ENCODE results near the gene MLXIPL. TPM values are rescaled to one million over a fixed set of nuclear protein-coding genes. Genes with fewer than 3 reads are reported as not detected.

Gene MLXIPL
- total and polyA plus RNA-seq, 2 of the 8 experiments (the other 6 are each of a cell fraction or from before 2014, with no cell fraction given) = 9.4 to 10.6 TPM

GRCh38 chr7:73569042-73569608 is 55.2 kb downstream of the MLXIPL start:
- Histone ChIP-seq H3K14ac (ENCODE audit: insufficient read length) (no peak overlapping the region), H3K79me2 (ENCODE audit: control insufficient read depth in 1 of 2, insufficient read depth in 2 of 2, low read length in 2 of 2) (no peaks in the 10 kb centered on the region), H2BK120ac (replicated peaks; ENCODE audit: low read depth, low read length) (no peak overlapping the region), H4K20me1 (replicated peaks in 1 of 2; ENCODE audit: control insufficient read depth in 1 of 2, insufficient read depth in 2 of 2, low read length in 2 of 2) (peaks cover 0 to 9% of the 10 kb centered on the region in 2 experiments), H3K18ac (ENCODE audit: extremely low read depth, low read length) (no peak overlapping the region), H3K4ac (replicated peaks; ENCODE audit: insufficient read length, low read depth, low read length) (no peak overlapping the region), H3K27ac (ENCODE audit: low read depth, low read length) (no peak overlapping the region), H2AFZ (ENCODE audit: low read length) (no peak overlapping the region), H4K5ac (ENCODE audit: insufficient read length, low read depth, low read length) (no peak overlapping the region), H3K4me2 (ENCODE audit: insufficient read depth in 1 of 2, low read depth in 2 of 2, low read length in 2 of 2) (no peak overlapping the region), H3K4me1 (replicated peaks in 1 of 4; ENCODE audit: control insufficient read depth in 3 of 4, insufficient read depth in 4 of 4, low read length in 3 of 4) (peaks cover 0 to 2% (median under 1%) of the 10 kb centered on the region in 4 experiments; a peak in 3 of 7 replicates), H2BK20ac (ENCODE audit: low read length) (no peak overlapping the region), H3K27me3 (replicated peaks in 1 of 4; ENCODE audit: control insufficient read depth in 3 of 4, extremely low read depth in 1 of 4, insufficient read depth in 3 of 4, low read length in 3 of 4) (no peaks in the 10 kb centered on the region), H2BK12ac (ENCODE audit: low read depth, low read length) (no peak overlapping the region), H3K23ac (ENCODE audit: insufficient read length) (no peak overlapping the region), H3K79me1 (ENCODE audit: low read depth, low read length) (no peaks in the 10 kb centered on the region), H4K91ac (replicated peaks; ENCODE audit: insufficient read length, low read length) (no peak overlapping the region), H2AK5ac (ENCODE audit: low read depth, low read length) (no peak overlapping the region), H3K9ac (replicated peaks in 1 of 4; ENCODE audit: extremely low read depth in 1 of 4, low read depth in 3 of 4, low read length in 3 of 4) (no peak overlapping the region), H4K8ac (ENCODE audit: extremely low read depth, insufficient read depth, low read length) (no peak overlapping the region), H3K36me3 (ENCODE audit: control insufficient read depth in 2 of 4, insufficient read depth in 4 of 4, low read length in 3 of 4) (peaks cover 23 to 47% (median 34%) of the 10 kb centered on the region in 4 experiments), H2BK15ac (ENCODE audit: low read length) (no peak overlapping the region), H3K4me3 (ENCODE audit: extremely low read depth in 1 of 4, insufficient read depth in 2 of 4, low read depth in 3 of 4, low read length in 4 of 4) (no peak overlapping the region), H2BK5ac (ENCODE audit: low read depth, low read length) (no peak overlapping the region), H3K9me3 (ENCODE audit: insufficient read depth in 2 of 2, low read depth in 1 of 2, low read length in 1 of 2) (no peaks in the 10 kb centered on the region), H3K23me2 (ENCODE audit: low read depth, low read length) (no peaks in the 10 kb centered on the region), H3K56ac (replicated peaks; ENCODE audit: insufficient read length, low read depth, low read length) (no peak overlapping the region)
- FAIRE-seq = no peak
- DNase-seq (ENCODE audit: low read depth in 1 of 2, low spot score in 2 of 2) = no peak
- POLR2A ChIA-PET (ENCODE audit: partially characterized antibody) = interaction anchor here (0.7 to 5.8 kb wide), 3 partner anchors 8 to 89 kb away, joined by 3 to 39 read pairs (median 3); partner anchors contain the start of gene TBL2
- CTCF ChIA-PET (ENCODE audit: partially characterized antibody) = interaction anchor here (0.9 to 1.6 kb wide), 2 partner anchors 9 to 30 kb away, joined by 3 to 6 read pairs; partner anchors contain the start of gene TBL2
- 92% methylated on average over 5 of the region's 5 CpGs; no CpG with 5 or more reads in 1 of the 2 experiments for WGBS, 2 experiments (ENCODE audit: extremely low coverage in 1 of 2, insufficient coverage in 1 of 2, insufficient read length in 1 of 2, insufficient replicate concordance in 2 of 2, low coverage in 1 of 2, low lambda C conversion rate in 2 of 2, missing lambda C conversion rate in 1 of 2)
- TF ChIP-seq ATF3 (IDR thresholded peaks at IDR 0.05; ENCODE audit: insufficient read depth, low read depth, low read length) = no peak
- no peak for TF ChIP-seq HDAC2 (IDR thresholded peaks at IDR 0.05; ENCODE audit: borderline replicate concordance in 1 of 2, low read depth in 2 of 2, low read length in 2 of 2)
- no peak for TF ChIP-seq BACH1 (IDR thresholded peaks at IDR 0.05; ENCODE audit: low read length)
- no peak for TF ChIP-seq TCF12 (IDR thresholded peaks at IDR 0.05; ENCODE audit: low read depth, low read length)
- TF ChIP-seq RAD21 (IDR thresholded peaks at IDR 0.05 in 1 of 2, conservative IDR thresholded peaks at IDR 0.05 in 1 of 2; ENCODE audit: low read depth in 2 of 2, low read length in 2 of 2) = no peak
- TF ChIP-seq SRF (IDR thresholded peaks at IDR 0.05; ENCODE audit: low read depth, low read length) = no peak
- TF ChIP-seq SAP30 (IDR thresholded peaks at IDR 0.05; ENCODE audit: insufficient read depth, insufficient replicate concordance, low read length) = no peak
- TF ChIP-seq JUND (IDR thresholded peaks at IDR 0.05; ENCODE audit: low read length) = no peak
- no peak for TF ChIP-seq CHD1 (IDR thresholded peaks at IDR 0.05; ENCODE audit: low read depth, low read length)
- TF ChIP-seq RBBP5 (IDR thresholded peaks at IDR 0.05; ENCODE audit: borderline replicate concordance, low read depth, low read length) = no peak
- TF ChIP-seq JUN (IDR thresholded peaks at IDR 0.05; ENCODE audit: low read depth, low read length) = no peak
- no peak for TF ChIP-seq TAF1 (IDR thresholded peaks at IDR 0.05; ENCODE audit: low read depth, low read length)
- no peak for TF ChIP-seq BRCA1 (IDR thresholded peaks at IDR 0.05; ENCODE audit: low read depth, low read length)
